GM12873 (cell line): ENCODE results near the gene MBNL3.

Experiments used
- TF ChIP-seq, protein P1 (sequence below): IDR thresholded peaks from 2 replicates; pipeline ENCODE4 v1.5.1; 2012; ENCODE audit warnings: low read depth, mild to moderate bottlenecking, moderate library complexity, low read length, control low read depth; ENCODE audit not compliant: insufficient read depth; ENCODE audit errors: missing control alignments

MBNL3 gene

DNA sequence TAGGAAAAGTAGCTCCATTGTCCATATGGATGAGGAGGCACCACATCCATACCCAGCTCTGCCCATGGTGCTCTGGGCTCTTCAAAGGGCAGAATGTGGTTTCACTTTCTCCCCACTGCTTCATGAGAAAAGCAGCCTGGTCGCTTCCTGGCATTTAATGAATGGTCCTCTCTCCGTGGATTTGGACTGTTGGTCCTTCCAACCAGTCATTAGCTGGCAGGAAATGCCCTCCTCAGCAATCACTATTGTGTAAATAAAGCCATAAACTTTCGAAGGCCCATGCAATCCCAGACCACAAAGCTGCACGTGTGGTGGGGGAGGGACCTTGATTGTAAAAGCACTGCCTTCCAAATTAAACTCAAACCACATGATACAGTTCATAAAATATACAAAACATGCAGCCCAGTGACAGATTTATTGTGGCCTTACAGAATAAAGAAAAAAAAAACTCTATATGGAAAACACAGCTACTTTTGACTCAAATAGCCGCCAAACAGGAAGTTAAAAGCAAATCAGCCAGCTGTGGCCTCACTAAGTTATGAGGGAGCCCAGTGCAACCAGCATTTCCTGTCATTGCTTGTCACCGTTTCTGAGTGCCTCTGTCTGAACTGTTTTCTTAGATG lies 8.1 kb downstream of the MBNL3 start:
- TF ChIP-seq, protein P1, sequence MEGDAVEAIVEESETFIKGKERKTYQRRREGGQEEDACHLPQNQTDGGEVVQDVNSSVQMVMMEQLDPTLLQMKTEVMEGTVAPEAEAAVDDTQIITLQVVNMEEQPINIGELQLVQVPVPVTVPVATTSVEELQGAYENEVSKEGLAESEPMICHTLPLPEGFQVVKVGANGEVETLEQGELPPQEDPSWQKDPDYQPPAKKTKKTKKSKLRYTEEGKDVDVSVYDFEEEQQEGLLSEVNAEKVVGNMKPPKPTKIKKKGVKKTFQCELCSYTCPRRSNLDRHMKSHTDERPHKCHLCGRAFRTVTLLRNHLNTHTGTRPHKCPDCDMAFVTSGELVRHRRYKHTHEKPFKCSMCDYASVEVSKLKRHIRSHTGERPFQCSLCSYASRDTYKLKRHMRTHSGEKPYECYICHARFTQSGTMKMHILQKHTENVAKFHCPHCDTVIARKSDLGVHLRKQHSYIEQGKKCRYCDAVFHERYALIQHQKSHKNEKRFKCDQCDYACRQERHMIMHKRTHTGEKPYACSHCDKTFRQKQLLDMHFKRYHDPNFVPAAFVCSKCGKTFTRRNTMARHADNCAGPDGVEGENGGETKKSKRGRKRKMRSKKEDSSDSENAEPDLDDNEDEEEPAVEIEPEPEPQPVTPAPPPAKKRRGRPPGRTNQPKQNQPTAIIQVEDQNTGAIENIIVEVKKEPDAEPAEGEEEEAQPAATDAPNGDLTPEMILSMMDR: no peak

DNA sequence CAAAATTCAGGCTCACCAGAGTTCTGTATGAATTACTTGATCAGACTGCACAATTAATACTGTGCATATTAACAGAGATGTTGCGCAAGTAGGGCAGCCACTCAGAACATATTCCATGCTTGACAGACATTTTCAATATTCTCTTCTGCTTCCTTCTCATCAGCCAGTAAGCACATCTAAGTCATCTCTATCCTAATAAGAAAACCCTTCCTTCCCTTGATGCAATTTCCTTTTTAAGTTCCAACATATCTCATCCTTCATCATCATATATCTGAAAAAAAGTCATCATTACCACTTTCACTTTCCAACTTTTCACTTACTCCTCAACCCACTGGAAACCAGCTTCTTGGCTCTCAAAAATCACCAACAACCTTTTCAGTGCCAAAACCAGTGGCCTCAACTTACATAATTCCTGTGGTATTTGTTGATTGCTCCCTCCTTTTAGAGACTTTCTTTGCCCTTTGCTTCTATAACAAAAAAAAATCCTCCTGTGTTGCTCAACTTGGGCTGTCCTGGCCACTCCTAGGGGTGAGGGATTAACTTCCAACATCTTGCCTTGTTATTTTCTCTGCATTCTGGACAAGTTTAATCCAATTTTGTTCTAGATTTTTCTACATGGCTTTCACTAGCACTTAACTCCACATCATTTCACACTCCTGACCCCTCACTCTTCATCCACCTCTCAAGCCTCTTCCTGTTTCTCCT lies 14.1 kb downstream of the MBNL3 start:
- TF ChIP-seq, protein P1: no peak

DNA sequence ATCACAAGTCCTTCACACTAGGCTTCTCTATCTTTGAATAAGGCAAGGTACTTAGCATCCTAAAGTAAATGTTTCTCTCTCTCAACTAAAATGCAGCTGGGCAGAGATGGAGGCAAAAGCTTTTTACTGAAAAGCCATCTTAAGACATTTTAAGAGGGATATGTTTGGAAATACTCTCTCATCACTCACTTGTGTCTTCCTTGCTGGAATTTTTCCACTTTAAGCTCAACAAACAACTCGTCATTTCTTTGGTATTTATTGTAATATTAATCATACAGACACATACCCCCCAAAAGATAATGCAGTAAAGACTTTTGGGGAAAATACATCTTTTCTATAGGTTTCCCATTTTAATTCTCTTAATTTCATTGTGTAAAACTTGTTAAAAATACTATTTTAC lies 16.4 kb downstream of the MBNL3 start:
- TF ChIP-seq, protein P1: no peak

DNA sequence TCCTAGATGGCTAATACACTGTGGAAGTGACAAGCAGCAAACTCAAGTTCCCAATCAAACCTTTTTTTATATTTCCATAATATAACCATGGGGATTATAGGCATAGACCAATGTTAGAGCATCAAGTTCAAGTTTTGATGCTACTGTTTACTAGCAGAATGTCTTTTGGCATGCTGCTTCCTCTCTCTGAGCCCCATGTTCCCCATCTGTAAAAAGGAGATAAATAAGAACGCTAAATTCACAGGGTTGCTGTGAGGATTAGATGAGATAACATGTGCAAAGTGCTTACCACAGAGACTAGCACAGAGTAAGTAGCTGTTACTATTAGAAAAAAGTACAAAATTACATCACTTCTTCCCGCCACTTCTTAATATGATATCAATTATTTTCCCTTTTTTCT lies 18.0 kb downstream of the MBNL3 start:
- TF ChIP-seq, protein P1: no peak

DNA sequence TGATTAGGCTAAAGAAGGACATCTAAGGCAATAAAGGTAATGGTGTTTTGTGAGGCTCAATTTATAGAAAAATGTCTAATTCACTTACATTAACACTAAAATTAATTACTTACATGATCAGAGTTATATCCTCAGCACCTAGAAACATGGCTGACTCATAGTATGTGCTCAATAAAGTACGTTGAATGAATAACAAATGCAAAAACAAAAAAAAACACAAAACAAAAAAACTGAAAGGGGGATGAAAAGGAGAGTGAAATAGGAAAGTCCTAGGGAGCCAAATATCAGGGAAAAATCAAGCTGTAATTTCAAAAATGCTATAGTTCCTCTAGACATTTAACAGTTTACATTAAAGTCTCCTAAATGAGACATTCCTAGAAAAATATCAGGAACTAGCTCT lies 18.7 kb downstream of the MBNL3 start:
- TF ChIP-seq, protein P1: no peak

DNA sequence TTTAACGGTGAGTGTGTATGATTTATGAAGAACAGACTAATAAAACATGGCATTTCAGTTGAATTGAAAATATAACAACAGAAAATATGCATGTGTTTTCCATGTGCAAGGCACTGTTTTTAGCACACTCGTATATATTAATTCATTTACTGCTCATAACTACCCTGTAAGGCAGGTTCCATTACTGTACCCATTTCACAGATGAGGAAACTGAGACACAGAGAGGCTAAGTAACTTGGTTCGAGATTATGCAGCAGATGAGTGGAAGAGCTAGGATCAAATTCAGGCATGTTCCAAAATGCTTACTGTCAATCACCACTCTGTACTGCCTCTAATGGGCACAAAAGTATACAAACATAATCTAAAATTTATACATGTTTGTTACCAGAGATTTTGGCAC lies 20.4 kb downstream of the MBNL3 start:
- TF ChIP-seq, protein P1: no peak

DNA sequence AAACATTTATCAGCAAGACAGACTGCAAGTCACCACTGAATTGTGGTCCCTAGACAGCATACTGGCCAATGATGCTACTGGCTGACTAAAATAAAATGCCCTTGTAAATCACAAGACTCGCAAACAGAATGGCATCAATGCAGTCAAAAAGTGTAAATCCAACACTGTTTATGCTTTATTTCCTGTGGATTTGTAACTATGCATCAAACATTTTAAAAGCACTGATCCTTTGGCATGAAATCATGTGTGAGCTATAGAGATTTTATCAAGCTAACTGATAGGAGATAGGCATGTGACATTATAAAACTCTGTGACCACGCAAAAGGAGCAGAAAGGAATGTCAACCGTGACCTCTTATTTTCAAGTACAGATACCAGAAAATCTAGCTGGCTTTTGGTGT lies 20.8 kb downstream of the MBNL3 start:
- TF ChIP-seq, protein P1: no peak
